ENCODE data around the gene TNFRSF4. TPM values are rescaled to one million over a fixed set of nuclear protein-coding genes. Genes with fewer than 3 reads are reported as not detected.

TNFRSF4 gene
- total RNA-seq, 1 donor from 2014 or later: 0.19 TPM

GRCh38 chr1:1232208-1232795 is 18.3 kb upstream of the TNFRSF4 start, which contains the start of gene B3GALT6:
TSS of gene B3GALT6 (plus strand) at chr1:1232237. CDS start at chr1:1232279, 42 bp downstream.
- Mint-ChIP-seq H3K4me3 (ENCODE audit: unreplicated experiment) (peak within 1 kb of the TSS; percentile 87), H3K36me3 (ENCODE audit: unreplicated experiment) (peaks cover 8% of the 10 kb centered on the region), H3K27me3 (ENCODE audit: unreplicated experiment) (no peaks in the 10 kb centered on the region), H3K27ac (ENCODE audit: unreplicated experiment) (peak within 1 kb of the TSS; percentile 92), H3K4me1 (ENCODE audit: unreplicated experiment) (peaks cover 38% of the 10 kb centered on the region), H3K9me3 (ENCODE audit: unreplicated experiment) (no peaks in the 10 kb centered on the region)
- TF ChIP-seq CTCF (IDR thresholded peaks at IDR 0.05): no peak
- DNase-seq (ENCODE audit: extremely low spot score, unreplicated experiment): no peak

- Mint-ChIP-seq H3K27ac (ENCODE audit: unreplicated experiment) (peak within 1 kb of the TSS; percentile 92), H3K27me3 (ENCODE audit: unreplicated experiment) (no peaks in the 10 kb centered on the region), H3K36me3 (ENCODE audit: unreplicated experiment) (peaks cover 8% of the 10 kb centered on the region), H3K4me3 (ENCODE audit: unreplicated experiment) (peak within 1 kb of the TSS; percentile 87), H3K9me3 (ENCODE audit: unreplicated experiment) (no peaks in the 10 kb centered on the region), H3K4me1 (ENCODE audit: unreplicated experiment) (peaks cover 31% of the 10 kb centered on the region)
- DNase-seq (ENCODE audit: extremely low spot score, unreplicated experiment): peak; percentile 99
- TF ChIP-seq CTCF (IDR thresholded peaks at IDR 0.05): no peak
Measured at GRCh38 chr1:1231400-1232207, 17.7 kb upstream of the TNFRSF4 start, which contains the start of gene SDF4. TSS of gene SDF4 (minus strand) at chr1:1232001. CDS start at chr1:1228772, 3,229 bp downstream.

GRCh38 chr1:1230656-1231399 is 16.9 kb upstream of the TNFRSF4 start:
- Mint-ChIP-seq H3K4me1 (ENCODE audit: unreplicated experiment) (peaks cover 31% of the 10 kb centered on the region), H3K27me3 (ENCODE audit: unreplicated experiment) (no peaks in the 10 kb centered on the region), H3K27ac (ENCODE audit: unreplicated experiment) (peak overlapping the region; percentile 92), H3K36me3 (ENCODE audit: unreplicated experiment) (peaks cover 10% of the 10 kb centered on the region), H3K9me3 (ENCODE audit: unreplicated experiment) (no peaks in the 10 kb centered on the region), H3K4me3 (ENCODE audit: unreplicated experiment) (peak overlapping the region; percentile 87)
- TF ChIP-seq CTCF (IDR thresholded peaks at IDR 0.05): peak; percentile 47
- DNase-seq (ENCODE audit: extremely low spot score, unreplicated experiment): no peak

GRCh38 chr1:1229770-1230169 is 15.8 kb upstream of the TNFRSF4 start:
- Mint-ChIP-seq H3K4me3 (ENCODE audit: unreplicated experiment) (peak overlapping the region; percentile 36), H3K4me1 (ENCODE audit: unreplicated experiment) (peaks cover 31% of the 10 kb centered on the region), H3K36me3 (ENCODE audit: unreplicated experiment) (peaks cover 14% of the 10 kb centered on the region), H3K27me3 (ENCODE audit: unreplicated experiment) (no peaks in the 10 kb centered on the region), H3K27ac (ENCODE audit: unreplicated experiment) (peak overlapping the region; percentile 5), H3K9me3 (ENCODE audit: unreplicated experiment) (no peaks in the 10 kb centered on the region)
- DNase-seq (ENCODE audit: extremely low spot score, unreplicated experiment): no peak
- TF ChIP-seq CTCF (IDR thresholded peaks at IDR 0.05): no peak

Data from osteocyte (in vitro differentiated cells).